ENCODE results near the gene ING5.
A peak's percentile ranks its signal among the peaks of the same experiment; 100 is the strongest.
"Not testable (repeated sequence)": the region's sequence is repeated elsewhere in the genome, so short reads cannot be mapped to it uniquely, and the experiment has no call there.

Gene ING5

DNA sequence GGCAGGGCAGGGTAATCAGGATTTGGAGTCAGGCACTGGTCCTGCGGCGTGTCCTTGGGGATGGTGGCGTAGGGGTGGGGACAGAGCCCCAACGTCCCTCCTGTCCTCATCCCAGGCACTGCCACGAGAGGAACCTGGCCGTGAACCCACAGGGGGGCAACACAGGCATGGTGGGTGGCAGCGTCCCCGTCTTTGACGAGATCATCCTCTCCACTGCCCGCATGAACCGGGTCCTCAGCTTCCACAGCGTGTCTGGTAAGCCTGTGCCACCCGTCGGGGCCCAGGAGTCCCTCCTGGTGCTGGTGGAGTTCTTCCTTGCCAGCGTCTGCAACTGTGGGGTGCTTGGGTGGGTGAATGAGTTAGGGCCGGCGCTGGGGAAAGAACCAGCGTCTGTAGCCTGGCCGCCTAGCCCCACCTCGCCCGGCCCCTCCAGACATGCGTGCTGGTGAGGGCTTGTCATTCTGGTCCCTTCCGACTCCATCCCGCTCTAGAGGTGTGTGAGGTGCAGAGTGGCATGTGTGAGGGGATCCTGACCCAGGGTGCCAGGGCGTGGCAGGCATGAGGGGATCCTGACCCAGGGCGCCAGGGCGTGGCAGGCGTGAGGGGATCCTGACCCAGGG is 40.6 kb downstream of the ING5 start:
- no peak for DNase-seq

DNA sequence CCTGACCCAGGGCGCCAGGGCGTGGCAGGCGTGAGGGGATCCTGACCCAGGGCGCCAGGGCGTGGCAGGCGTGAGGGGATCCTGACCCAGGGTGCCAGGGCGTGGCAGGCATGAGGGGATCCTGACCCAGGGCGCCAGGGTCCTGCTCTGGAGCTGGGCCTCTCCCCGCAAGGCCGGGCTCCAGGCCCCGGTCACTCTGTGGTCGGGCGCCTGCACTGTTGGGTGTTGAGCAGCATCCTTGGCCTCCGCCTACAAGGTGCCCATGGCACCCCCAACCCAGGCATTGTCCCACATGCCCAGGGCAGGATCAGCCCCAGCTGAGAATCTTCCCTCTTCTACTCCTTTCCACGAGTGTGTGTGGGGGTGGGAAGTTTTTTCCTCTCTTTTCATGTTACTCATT is 41.2 kb downstream of the ING5 start:
- not testable (repeated sequence) for DNase-seq

DNA sequence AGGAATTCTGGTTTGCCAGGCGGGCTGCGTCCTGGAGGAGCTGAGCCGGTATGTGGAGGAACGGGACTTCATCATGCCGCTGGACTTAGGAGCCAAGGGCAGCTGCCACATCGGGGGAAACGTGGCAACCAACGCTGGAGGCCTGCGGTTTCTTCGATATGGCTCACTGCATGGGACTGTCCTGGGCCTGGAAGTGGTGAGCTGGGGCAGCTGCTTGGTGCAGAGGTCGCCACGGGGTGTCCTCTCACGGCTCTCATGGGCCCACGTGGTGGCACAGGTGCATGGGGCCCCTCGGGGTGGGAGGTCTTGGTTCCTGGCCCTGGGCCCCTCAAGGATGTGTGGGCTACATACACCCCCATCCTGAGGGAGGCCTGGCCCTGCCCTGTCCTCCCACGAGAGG is 41.8 kb downstream of the ING5 start:
- no peak for DNase-seq

DNA sequence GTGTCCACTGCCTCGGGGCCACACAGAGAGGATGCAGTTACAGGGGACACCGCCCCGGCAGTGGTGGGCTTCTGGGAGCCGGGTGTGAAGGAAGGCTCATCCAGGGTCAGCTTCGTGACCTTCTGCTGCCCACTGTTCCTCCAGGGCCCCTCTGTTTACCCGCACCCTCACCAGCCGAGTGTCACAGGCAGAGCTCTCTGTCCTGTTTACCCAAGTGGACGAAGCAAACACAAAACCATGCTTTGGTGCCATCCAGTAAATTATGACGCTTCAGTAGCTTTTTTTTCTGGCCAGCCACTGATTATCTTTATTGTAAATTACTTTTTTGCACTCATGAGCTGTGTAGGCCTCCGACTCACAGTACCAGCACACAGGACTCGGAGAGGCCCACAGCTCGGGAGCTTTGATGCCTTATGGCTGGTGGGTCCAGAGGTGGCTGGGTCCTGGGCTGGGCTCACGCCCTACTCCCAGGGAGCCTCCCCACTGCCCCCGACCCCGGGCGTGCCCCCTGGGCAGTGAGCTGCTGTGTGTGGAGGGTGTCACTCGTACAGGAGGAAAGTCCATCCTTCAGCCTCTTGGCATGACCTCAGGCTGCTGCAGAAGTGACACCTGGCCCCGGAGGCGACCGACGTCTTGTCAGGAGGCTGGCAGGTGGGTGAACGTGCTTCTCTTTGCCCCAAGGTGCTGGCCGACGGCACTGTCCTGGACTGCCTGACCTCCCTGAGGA is 42.4 kb downstream of the ING5 start:
- DNase-seq = no peak

DNA sequence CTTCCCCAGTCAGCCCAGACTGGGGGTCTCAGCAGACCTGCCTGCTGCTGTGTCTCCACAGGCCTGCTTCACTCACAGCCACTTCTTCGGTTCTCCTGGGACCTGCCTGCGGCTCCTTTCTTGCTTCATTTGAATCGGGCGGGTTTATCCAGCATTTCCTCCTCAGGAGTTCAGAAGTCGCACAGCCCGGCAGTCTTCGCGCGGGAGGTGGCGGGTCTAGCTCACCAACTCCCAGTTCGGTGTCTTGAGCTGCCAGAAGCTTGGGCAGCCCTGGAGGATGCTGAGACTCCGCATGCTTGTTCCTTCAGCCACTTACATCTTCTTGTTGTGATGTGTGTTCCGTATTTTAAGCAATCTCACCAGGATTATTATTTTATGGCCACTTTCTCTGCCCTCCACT is 43.4 kb downstream of the ING5 start:
- DNase-seq = no peak

DNA sequence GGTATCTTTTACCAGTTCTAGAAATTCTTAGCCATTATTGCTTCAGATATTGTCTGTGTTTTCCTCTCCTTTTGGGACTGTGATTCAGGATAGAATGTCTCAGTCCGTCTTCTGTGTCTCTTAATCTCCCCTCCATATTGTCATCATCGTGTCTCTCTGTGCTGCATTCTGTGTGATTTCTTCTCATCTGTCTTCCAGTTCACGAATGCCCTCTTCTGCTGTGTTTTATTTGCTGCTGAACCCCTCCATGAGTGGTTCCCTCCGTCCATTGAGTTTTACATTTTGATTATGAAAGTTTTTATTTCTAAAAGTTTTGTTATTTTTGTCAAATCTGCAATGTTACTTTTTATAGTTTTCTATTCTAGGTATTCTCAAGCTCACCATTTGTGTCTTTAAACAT is 44.2 kb downstream of the ING5 start:
- DNase-seq = no peak

DNA sequence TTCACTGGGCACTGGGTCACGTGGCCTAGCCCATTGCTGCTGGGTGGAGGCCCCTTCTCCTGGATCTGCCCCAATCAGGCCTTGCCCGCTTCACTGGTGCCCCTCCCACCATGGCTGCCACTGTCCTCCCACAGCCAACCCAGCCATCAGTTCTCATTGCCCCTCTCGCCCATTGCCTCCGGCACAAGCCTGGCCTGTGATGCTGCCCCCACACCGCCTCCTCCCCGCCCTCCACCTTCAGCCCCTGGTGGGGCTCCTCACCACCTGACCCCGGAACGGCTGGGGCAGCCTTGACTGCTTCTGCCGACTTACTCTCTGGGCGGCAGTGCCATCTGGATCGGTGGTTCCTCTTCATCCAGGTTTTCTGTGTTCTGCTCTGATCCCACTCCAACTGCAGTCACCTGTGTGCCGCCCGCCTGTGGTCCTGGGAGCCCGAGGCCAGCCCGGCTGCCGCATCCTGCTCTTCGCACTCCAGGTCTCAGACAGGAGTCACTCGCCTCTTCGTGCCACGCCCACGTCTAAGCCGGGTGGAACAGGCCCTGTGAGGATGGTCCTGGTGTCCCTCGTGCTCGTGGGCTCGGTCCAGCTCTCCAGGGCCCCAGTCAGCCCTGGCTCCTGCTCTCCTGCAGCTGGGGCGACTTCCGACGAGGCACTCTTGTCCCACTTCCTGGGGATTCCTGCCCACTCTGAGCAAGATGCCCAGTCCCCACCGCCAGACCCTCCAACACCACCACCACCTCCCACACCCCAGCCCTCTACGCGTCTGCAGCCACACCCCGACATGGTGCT is 46.8 kb downstream of the ING5 start:
- DNase-seq = no peak

DNA sequence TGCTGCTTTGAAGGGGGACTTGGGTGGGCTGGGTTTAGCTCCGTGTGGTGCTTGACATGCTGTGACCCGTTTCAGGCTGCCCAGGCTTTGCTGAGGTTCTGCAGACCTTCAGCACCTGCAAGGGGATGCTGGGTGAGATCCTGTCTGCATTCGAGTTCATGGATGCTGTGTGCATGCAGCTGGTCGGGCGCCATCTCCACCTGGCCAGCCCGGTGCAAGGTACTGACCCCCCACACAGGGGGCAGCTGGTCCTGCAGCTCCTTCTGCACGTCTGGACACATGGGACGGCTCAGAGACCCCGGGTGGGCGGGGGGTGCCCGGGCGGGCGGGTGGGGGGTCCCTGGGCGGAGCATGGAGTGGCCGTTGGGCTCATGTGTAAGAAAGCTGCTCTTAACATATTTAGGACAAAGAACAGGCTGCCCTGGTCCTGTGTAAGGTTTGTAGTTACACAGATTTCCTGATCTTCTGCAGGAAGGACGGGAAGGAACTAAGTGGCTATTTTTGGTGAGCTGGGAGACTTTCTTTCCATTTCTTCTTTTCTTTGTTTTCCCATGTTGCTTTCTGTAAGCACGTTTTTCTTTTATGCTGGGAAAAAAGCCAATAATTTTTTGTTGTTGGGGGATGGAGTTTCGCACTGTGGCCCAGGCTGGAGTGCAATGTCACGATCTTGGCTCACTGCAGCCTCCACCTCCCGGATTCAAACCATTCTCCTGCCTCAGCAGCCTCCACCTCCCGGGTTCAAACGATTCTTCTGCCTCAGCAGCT is 48.4 kb downstream of the ING5 start:
- DNase-seq = no peak

DNA sequence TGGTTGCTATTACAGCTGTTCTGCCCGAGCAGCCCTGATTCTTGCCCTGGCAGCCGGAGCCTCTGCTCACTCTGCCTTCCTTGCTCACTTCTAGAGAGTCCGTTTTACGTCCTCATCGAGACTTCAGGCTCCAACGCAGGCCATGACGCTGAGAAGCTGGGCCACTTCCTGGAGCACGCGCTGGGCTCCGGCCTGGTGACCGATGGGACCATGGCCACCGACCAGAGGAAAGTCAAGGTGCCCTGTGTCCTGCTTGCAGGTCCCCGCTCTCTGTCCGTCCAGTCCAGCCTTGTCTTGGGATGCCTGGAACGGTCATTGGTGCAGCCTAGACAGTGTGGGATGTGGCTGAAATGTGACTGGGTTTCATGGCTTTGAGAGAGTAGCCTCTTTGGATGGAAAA is 49.3 kb downstream of the ING5 start:
- no peak for DNase-seq

DNA sequence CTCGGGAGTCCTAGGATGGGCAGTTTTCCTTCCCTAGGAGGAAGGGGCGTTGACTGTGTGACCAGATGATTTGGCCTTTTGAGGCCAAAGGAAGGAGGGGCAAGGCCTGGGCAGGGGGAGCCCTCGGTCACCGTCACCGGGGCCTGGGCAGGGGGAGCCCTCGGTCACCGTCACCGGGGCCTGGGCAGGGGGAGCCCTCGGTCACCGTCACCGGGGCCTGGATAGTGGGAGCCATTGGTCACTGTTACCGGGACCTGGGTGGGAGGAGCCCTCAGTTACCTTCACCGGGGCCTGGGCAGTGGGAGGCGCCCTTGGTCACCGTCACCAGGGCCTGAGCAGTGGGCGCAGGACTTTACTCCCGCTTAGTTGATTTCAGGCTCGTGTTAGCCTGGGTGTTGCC is 49.9 kb downstream of the ING5 start:
- no peak for DNase-seq

DNA sequence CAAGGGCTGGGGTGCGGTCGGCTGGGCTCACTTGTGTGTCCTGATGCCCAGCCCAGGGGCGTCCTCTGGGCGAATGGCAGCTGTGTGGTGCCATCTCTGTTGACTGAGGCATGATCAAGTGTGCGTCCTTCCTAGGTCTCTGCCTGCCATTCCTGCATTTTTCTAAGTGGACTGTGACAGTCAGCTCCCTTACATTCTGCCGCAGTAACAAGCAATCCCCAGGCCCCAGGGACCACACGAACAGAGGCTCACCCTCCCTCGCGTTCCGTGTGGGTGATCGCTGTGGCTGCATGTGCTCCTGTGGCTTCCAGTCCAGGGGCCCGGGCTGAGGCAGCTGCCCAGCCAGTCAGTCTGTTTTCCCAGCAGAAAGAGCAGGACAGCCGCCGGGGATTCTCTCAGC is 50.4 kb downstream of the ING5 start:
- DNase-seq = no peak

DNA sequence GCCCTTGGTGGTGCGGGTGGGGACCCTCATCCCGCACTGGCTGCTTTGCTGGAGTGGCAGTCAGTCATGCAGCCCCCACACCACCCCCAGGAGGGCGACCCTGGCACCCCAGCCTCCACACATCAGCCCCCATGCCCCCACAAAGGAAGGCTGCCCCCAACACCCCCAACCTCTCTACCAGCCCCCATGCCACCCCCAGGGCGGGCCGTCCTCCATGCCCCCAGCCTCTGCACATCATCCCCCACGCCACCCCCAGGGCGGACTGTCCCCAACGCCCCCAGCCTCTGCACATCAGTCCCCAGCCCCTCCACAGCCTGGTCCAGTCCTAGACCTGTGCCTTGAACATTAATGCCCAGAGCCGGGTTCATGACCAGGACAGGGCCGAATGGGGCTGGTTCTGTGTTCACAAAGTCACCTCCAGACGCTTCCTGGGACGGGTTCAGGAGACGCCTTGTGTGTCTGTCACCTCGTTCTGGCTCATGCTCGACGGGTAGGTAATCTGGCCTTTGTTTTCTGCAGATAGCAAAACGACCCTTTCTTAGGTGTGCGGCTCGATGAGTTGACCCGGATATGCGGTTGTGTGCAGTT is 50.9 kb downstream of the ING5 start:
- no peak for DNase-seq

DNA sequence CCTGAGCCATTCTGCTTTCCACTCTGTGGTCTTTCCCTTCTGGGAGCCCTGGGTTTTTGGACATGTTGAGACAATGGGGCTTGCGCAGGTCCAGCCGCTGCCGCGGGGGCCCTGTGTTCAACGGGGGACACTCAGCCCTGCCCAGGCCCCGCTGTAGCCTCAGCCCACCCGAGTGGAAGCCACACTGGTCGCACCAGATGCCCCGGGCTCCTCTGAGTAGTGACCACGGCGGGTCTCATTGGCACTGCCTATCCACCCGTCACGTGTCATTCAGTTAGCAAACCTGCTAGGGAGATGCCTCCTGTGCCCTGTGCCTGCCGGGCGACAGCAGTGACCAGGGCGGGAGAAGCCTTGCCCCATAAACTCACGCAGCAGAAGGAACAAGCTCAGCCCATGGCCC is 51.7 kb downstream of the ING5 start:
- no peak for DNase-seq

DNA sequence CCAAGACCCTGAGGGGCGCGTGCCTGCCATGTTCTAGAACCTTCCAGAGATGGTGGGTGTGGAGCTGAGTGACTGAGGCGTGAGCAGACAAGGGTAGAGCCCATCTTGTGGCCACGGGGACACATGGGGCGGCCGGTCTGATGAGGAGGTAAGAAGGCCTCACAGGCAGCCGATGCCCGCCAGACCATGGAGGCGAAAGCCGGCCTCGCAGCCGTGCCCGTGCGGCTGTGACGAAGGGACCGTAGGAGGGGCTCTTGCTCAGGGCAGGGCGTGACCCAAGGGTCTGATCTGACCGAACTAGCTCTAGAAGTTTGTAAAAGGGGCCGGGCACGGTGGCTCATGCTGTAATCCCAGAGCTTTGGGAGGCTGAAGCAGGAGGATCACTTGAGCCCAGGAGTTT is 52.2 kb downstream of the ING5 start:
- DNase-seq = no peak

DNA sequence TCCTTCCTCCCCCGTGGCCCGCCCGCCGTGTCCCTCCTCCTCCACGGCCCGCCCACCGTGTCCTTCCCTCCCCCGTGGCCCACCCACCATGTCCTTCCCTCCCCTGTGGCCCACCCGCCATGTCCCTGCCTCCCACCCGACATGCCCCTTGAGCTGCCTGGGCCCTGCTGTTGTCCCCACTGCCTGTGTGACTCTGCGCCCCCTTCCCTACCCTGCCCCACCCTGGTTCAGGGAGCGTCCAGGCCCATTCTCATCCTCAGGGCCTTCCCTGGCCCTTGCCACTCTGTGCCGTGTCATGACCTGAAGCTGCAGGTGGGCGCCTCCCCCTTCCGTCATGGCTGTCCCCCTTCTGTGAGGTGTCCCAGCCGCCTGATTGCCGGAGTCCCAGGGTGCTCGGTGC is 53.3 kb downstream of the ING5 start:
- DNase-seq = no peak

DNA sequence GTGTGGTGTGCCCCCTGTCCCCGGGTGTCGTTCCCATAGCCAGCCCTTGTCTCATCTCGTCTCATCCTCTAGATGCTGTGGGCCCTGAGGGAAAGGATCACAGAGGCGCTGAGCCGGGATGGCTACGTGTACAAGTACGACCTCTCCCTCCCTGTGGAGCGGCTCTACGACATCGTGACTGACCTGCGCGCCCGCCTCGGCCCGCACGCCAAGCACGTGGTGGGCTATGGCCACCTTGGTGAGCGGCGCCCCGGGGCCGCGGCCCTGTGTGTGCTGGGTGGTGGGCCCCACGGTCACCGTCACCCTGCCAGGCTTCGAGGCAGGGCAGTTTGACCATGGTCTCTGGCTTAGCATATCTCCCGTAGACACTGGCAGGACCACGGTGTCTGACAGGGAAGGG is 53.9 kb downstream of the ING5 start:
- no peak for DNase-seq

DNA sequence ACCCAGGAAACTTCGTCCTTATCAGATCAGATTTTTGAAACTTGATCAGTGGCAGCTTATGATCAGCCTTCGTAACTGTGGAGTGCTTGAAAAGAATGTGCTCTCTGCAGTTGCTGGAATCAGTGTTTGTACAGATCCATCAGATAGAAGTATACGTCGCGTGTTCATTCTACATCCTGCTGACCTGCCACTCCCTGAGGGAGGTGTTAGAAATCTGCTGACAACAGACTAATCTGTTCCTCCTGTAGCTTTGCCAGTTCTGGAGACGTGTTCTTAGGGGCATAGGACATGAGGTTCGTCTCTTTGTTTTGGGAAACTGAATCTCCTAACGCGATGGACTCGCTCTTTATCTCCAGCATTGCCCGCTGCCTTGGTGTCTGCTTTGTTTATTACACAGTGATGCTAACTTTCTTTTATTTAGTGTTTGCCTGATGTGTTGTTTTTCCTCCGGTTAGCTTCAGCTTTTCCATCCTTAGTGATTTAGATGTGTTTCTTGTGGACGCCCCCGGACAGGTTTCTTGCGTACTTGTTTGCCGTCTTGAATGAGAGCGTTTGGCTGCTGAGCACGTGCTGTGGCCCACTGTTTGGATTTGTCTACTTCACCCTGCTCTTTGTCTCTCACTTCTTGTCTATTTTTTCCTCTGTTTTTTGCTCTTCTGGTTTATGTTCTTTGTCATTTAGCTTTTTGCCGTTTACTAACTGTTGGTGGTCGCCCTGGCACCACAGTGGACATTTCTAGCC is 57.4 kb downstream of the ING5 start:
- DNase-seq = no peak

DNA sequence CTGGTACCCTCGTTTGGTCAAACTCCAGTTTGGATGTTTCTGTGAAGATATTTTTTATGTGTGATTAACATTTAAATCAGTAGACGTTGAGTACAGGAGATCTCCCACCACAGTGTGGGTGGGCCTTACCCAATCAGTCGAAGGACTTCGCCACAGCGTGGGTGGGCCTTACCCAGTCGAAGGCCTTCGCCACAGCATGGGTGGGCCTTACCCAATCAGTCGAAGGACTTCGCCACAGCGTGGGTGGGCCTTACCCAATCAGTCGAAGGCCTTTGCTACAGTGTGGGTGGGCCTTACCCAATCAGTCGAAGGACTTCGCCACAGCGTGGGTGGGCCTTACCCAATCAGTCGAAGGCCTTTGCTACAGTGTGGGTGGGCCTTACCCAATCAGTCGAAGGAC is 58.1 kb downstream of the ING5 start:
- not testable (repeated sequence) for DNase-seq

DNA sequence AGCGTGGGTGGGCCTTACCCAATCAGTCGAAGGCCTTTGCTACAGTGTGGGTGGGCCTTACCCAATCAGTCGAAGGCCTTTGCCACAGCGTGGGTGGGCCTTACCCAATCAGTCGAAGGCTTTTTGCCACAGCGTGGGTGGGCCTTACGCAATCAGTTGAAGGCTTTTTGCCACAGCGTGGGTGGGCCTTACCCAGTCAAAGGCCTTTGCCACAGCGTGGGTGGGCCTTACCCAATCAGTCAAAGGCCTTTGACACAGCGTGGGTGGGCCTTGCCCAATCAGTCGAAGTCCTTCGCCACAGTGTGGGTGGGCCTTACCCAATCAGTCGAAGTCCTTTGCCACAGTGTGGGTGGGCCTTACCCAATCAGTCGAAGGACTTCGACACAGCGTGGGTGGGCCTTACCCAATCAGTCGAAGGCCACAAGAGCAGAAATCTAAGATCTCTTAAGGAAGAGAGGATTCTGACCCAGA is 58.5 kb downstream of the ING5 start:
- no peak for DNase-seq

DNA sequence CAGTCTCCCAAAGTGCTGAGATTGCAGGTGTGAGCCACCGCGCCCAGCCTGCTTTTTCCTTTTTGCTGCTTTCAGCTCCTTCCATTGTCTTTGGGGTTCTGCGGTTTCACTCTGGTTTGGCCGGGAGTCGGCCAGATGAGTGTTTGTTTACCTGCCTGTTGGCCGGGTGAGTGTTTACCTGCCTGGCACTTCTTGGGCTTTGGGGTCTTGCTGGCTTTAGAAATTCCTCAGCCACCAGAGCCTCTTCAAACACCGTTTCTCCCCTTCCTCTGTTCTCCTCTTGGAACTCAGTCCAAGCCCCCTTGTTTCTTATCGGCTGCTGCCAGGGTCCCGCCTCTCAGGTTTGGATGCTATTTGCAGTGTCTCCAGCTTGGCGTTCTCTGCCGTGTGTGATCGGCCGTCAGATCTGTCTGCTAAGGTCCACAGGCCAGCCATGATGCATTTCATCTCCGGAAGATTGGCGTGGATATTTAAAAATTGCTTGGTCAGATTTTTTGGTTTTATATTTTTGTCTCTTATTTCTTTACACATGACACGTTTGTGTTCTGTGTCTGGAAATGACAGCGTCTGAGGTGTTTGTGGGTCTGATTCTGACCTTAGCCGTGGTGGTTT is 60.6 kb downstream of the ING5 start:
- DNase-seq = no peak

DNA sequence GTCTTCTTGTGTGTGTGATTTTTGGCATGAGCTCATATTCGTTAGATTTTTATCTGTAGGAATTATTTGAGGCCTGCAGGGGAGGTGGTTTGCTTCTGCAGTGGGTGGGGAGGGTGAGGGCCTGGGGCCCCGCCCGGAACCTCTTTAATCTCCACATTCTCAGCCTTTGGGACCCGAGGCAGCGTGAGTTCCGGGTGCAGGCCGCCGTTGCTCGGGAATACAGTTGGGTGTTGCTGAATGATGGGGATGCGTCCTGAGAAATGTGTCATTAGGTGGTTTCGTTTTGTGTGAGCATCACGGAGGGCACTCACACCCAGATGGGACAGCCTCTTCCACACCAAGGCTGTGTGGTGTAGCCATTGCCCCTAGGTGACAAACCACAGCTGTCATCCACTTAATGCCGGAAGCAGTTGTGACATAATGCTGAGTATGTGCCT is 61.1 kb downstream of the ING5 start:
- peak in 1 of 2 experiments; percentile 41 for DNase-seq
